ENCODE data around the gene HSFX4. TPM values are rescaled to one million over a fixed set of nuclear protein-coding genes. Genes with fewer than 3 reads are reported as not detected.

HSFX4 gene
- total RNA-seq, 1 donor from 2014 or later: not detected

DNA sequence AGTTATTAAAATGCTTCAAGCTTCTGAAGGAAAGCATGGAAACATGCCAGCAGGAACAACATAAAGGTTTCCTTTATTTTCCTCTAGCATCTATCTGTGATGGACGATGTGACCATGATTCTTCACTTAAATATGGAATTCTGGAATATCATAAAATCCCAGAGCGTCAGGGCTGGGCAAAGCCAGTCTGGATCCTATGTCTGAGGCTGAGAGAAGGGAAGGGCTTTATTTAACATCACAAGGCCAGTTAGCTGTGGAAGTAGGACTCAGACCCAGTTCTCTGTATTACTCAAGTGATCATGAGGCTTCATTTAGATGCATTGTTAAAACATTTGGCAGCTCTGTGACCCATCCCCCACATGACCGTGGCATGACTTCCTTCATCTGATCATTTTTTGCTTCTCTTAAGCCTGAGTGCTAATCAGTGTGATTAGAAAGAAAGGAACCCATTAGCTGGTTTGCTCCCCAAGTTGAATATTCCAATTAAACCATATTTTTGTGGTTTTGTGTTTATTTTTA lies 49.8 kb downstream of the HSFX4 start:
- no peak for ATAC-seq (ENCODE audit: poor library complexity)

More for the DNA sequence above, 49.8 kb downstream of the HSFX4 start:
- DNase-seq: no peak
- intact Hi-C loops (cut with DNase I): no loop called here

Other genes starting within 250 kb of the HSFX4 start
- gene MAGEA11, start 217.5 kb upstream of the HSFX4 start, total RNA-seq: not detected
- 1.9 TPM for gene HSFX1, start 155.5 kb upstream of the HSFX4 start, total RNA-seq
- gene MAGEA9, start 147.6 kb upstream of the HSFX4 start, total RNA-seq: not detected
- not detected for gene MAGEA8, start 48.4 kb upstream of the HSFX4 start, total RNA-seq
- gene EOLA2, start 8.9 kb downstream of the HSFX4 start, total RNA-seq: 21.8 TPM